ENCODE results near the gene CCDC174.

Gene CCDC174

GRCh38 chr3:14688525-14688924 is 37.0 kb downstream of the CCDC174 start:
- Histone ChIP-seq H3K4me1 (ENCODE audit: control insufficient read depth, low read length) (peaks cover 85% of the 10 kb centered on the region), H3K4me2 (ENCODE audit: low read length) (peak overlapping the region; percentile 73), H3K9me3 (ENCODE audit: control insufficient read depth, insufficient read depth, low read length) (peaks cover 11% of the 10 kb centered on the region; the same call in 1 of the 2 replicates), H3K9me2 (replicated peaks; ENCODE audit: control insufficient read depth, low read length) (no peaks in the 10 kb centered on the region), H4K20me1 (ENCODE audit: control insufficient read depth, insufficient read depth, low read depth, low read length) (no peaks in the 10 kb centered on the region), H3K27me3 (ENCODE audit: control insufficient read depth, low read length) (no peaks in the 10 kb centered on the region), H3K27ac (ENCODE audit: low read depth, low read length) (peak overlapping the region; percentile 97), H3K79me2 (ENCODE audit: control insufficient read depth, low read length) (no peaks in the 10 kb centered on the region), H3F3A (ENCODE audit: control insufficient read depth, insufficient read depth) (peaks cover 66% of the 10 kb centered on the region), H3K4me3 (ENCODE audit: low read length) (peak overlapping the region; percentile 62), H3K36me3 (ENCODE audit: control insufficient read depth, low read length) (peaks cover 7% of the 10 kb centered on the region; the same call in 1 of the 2 replicates)
- TF ChIP-seq EZH2phosphoT487 (IDR thresholded peaks at IDR 0.05; ENCODE audit: borderline replicate concordance, low read length) (no peak), CTCF (IDR thresholded peaks at IDR 0.05; ENCODE audit: low read depth, low read length, poor library complexity, severe bottlenecking) (no peak)

- Histone ChIP-seq H3K4me1 (ENCODE audit: control insufficient read depth, low read length) (peaks cover 87% of the 10 kb centered on the region), H3K4me3 (ENCODE audit: low read length) (peak overlapping the region; percentile 62), H4K20me1 (ENCODE audit: control insufficient read depth, insufficient read depth, low read depth, low read length) (no peaks in the 10 kb centered on the region), H3K27me3 (ENCODE audit: control insufficient read depth, low read length) (no peaks in the 10 kb centered on the region), H3K9me2 (replicated peaks; ENCODE audit: control insufficient read depth, low read length) (no peaks in the 10 kb centered on the region), H3F3A (ENCODE audit: control insufficient read depth, insufficient read depth) (peaks cover 66% of the 10 kb centered on the region), H3K4me2 (ENCODE audit: low read length) (peak overlapping the region; percentile 73), H3K36me3 (ENCODE audit: control insufficient read depth, low read length) (peaks cover 7% of the 10 kb centered on the region), H3K27ac (ENCODE audit: low read depth, low read length) (peak overlapping the region; percentile 97), H3K9me3 (ENCODE audit: control insufficient read depth, insufficient read depth, low read length) (peaks cover 15% of the 10 kb centered on the region; the same call in 1 of the 2 replicates), H3K79me2 (ENCODE audit: control insufficient read depth, low read length) (no peaks in the 10 kb centered on the region)
- no peak for TF ChIP-seq EZH2phosphoT487 (IDR thresholded peaks at IDR 0.05; ENCODE audit: borderline replicate concordance, low read length)
- TF ChIP-seq CTCF (IDR thresholded peaks at IDR 0.05; ENCODE audit: low read depth, low read length, poor library complexity, severe bottlenecking), result no peak
Measured at GRCh38 chr3:14689247-14689980, 37.9 kb downstream of the CCDC174 start.

GRCh38 chr3:14691239-14691638 is 39.7 kb downstream of the CCDC174 start:
- Histone ChIP-seq H3F3A (ENCODE audit: control insufficient read depth, insufficient read depth) (peaks cover 51% of the 10 kb centered on the region), H3K4me3 (ENCODE audit: low read length) (peak overlapping the region; percentile 62), H3K36me3 (ENCODE audit: control insufficient read depth, low read length) (peaks cover 7% of the 10 kb centered on the region), H4K20me1 (ENCODE audit: control insufficient read depth, insufficient read depth, low read depth, low read length) (no peaks in the 10 kb centered on the region), H3K9me3 (ENCODE audit: control insufficient read depth, insufficient read depth, low read length) (peaks cover 15% of the 10 kb centered on the region; the same call in 1 of the 2 replicates), H3K79me2 (ENCODE audit: control insufficient read depth, low read length) (no peaks in the 10 kb centered on the region), H3K4me2 (ENCODE audit: low read length) (peak overlapping the region; percentile 73), H3K27ac (ENCODE audit: low read depth, low read length) (peak overlapping the region; percentile 97), H3K9me2 (replicated peaks; ENCODE audit: control insufficient read depth, low read length) (no peaks in the 10 kb centered on the region), H3K4me1 (ENCODE audit: control insufficient read depth, low read length) (peaks cover 76% of the 10 kb centered on the region), H3K27me3 (ENCODE audit: control insufficient read depth, low read length) (no peaks in the 10 kb centered on the region)
- TF ChIP-seq CTCF (IDR thresholded peaks at IDR 0.05; ENCODE audit: low read depth, low read length, poor library complexity, severe bottlenecking) (no peak), EZH2phosphoT487 (IDR thresholded peaks at IDR 0.05; ENCODE audit: borderline replicate concordance, low read length) (no peak)
